GM12801 (cell line): ENCODE results near the gene STARD7.

Experiments
- TF ChIP-seq, protein P1 (sequence below): IDR thresholded peaks from one replicate; pipeline ENCODE4 v1.5.1; 2011; ENCODE audit warnings: control low read depth; ENCODE audit not compliant: insufficient read length; ENCODE audit errors: extremely low read depth

The STARD7 gene

GRCh38 chr2:96146881-96147592, 61.6 kb downstream of the STARD7 start:
- TF ChIP-seq, protein P1, sequence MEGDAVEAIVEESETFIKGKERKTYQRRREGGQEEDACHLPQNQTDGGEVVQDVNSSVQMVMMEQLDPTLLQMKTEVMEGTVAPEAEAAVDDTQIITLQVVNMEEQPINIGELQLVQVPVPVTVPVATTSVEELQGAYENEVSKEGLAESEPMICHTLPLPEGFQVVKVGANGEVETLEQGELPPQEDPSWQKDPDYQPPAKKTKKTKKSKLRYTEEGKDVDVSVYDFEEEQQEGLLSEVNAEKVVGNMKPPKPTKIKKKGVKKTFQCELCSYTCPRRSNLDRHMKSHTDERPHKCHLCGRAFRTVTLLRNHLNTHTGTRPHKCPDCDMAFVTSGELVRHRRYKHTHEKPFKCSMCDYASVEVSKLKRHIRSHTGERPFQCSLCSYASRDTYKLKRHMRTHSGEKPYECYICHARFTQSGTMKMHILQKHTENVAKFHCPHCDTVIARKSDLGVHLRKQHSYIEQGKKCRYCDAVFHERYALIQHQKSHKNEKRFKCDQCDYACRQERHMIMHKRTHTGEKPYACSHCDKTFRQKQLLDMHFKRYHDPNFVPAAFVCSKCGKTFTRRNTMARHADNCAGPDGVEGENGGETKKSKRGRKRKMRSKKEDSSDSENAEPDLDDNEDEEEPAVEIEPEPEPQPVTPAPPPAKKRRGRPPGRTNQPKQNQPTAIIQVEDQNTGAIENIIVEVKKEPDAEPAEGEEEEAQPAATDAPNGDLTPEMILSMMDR, result no peak

- TF ChIP-seq, protein P1, result no peak
These were observed 62.3 kb downstream of the STARD7 start for GRCh38 chr2:96146153-96146880.

DNA sequence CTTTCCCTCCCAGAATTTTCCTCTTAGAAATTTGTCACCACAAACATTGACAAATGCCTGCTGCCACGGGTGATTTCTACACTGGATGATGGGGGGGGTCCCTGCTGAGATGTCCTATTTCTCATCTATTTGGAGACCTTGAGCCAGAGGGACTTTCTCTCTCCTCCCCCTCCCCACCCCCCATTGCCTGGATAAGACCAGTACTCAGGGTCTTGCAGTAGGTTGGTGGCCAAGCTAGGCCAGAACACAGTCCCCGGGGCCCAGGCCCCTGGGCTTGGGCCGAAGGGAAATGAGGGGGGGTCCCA, 62.8 kb downstream of the STARD7 start:
- TF ChIP-seq, protein P1, result no peak

DNA sequence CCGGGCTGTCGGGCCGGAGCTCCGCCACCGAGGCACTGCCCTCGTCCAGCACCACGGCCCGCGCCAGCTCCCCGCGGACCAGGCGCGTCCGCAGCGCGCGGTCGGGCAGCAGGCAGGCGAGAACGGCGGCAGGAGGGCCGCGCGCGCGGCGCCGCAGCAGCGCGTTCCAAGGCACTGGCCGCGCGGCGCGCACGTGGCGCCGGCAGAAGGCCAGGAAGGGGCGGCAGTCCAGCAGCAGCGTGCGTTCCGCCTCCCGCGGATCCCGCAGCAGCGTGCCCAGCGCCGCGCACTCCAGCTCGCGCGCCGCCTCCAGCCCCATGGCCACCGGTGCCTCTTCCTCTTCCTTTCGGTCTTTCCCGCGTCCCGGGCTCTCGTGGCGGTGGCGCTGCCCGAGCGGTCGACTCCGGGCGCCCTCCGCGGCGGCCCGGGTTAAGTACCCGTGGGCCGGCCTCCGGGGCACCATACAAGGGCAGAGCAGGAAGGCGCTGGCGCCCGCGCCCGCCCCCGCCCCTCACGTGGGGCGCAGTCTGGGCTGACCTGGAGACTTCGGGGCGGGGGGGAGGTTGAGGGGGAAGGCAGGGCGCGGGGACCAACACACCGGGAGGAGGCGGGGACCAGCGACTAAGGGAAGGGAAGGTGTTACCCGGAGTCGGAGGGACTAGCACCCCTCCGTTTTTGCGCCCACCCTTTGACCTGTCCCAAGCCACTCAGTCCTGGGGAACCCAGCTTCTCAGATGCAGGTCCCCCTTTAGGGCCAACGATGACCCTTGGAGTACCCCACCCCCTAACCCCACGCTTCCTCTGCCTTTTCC, 63.4 kb downstream of the STARD7 start, which contains the start of gene DUSP2:
Gene DUSP2 (minus strand): TSS at position 405 of the 812 bp plus-strand sequence. CDS start 86 bp downstream, at position 319.
- TF ChIP-seq, protein P1, result no peak

GRCh38 chr2:96144481-96145035, 64.1 kb downstream of the STARD7 start:
- TF ChIP-seq, protein P1, result no peak

DNA sequence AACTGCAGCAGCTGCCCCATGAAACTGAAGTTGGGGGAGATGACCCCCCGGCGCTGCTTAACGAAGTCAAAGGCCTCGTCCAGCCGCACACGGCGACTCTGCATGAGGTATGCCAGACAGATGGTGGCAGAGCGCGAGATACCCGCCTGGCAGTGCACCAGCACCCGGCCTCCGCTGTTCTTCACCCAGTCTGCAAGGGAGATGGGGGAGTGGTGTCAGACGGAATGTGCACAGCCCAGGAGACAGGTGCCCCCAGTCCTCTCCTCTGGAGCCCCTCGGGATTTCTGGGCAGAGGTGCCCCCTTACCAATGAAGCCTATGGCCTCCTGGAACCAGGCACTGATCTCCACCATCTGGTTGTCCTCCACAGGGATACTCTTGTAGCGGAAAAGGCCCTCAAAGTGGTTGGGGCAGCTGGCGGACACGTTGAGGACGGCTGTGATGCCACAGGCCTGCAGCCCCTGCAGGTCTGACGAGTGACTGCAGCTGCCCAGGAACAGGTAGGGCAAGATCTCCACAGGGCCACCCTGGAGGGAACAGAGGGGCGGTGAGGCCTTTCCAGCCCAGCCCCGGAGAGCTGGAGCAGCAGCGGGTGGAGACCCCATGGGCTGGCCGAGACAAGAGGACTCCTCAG, 64.7 kb downstream of the STARD7 start:
- TF ChIP-seq, protein P1, result no peak
